PC-3 (cell line): ENCODE results near the gene ZP3.
"Not testable (repeated sequence)": the region's sequence is repeated elsewhere in the genome, so short reads cannot be mapped to it uniquely, and the experiment has no call there.

Source experiments
- EZH2 ChIP-seq: fragments of 300-600 bp; sonication (generic); IDR thresholded peaks from one replicate; pipeline ENCODE4 v1.6.1; 2017; ENCODE audit warnings: antibody characterized with exemption, mild to moderate bottlenecking, low read length; ENCODE audit not compliant: unreplicated experiment
- EZH2phosphoT487 ChIP-seq: fragments of 300-600 bp; sonication (generic); IDR thresholded peaks from 2 replicates; pipeline ENCODE4 v1.6.1; 2018; ENCODE audit warnings: mild to moderate bottlenecking, antibody characterized with exemption, low read length, borderline replicate concordance
- TF ChIP-seq, protein P1 (sequence below): fragments of 300-600 bp; sonication (generic); conservative IDR thresholded peaks from 2 replicates; pipeline ENCODE4 v1.5.1; 2017; ENCODE audit warnings: antibody characterized with exemption, low read depth, mild to moderate bottlenecking, low read length

- TF ChIP-seq, protein P1, sequence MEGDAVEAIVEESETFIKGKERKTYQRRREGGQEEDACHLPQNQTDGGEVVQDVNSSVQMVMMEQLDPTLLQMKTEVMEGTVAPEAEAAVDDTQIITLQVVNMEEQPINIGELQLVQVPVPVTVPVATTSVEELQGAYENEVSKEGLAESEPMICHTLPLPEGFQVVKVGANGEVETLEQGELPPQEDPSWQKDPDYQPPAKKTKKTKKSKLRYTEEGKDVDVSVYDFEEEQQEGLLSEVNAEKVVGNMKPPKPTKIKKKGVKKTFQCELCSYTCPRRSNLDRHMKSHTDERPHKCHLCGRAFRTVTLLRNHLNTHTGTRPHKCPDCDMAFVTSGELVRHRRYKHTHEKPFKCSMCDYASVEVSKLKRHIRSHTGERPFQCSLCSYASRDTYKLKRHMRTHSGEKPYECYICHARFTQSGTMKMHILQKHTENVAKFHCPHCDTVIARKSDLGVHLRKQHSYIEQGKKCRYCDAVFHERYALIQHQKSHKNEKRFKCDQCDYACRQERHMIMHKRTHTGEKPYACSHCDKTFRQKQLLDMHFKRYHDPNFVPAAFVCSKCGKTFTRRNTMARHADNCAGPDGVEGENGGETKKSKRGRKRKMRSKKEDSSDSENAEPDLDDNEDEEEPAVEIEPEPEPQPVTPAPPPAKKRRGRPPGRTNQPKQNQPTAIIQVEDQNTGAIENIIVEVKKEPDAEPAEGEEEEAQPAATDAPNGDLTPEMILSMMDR, result not testable (repeated sequence)
- TF ChIP-seq EZH2, EZH2phosphoT487: not testable (repeated sequence)
Measured at GRCh38 chr7:76484456-76484855, 59.7 kb downstream of the ZP3 start.
